Liver (tissue), 9 donors: Measurements from ENCODE around the gene ADGRG1. TPM values are rescaled to one million over a fixed set of nuclear protein-coding genes. Genes with fewer than 3 reads are reported as not detected.

ENCODE experiments used
- DNase-seq: peaks from one replicate; pipeline ENCODE4 v3.0.0-alpha.2; 2017; ENCODE audit warnings: low spot score
- H3K27ac ChIP-seq, 2 donors: one replicate each; pipeline ENCODE4 v1.7.0; 2013; ENCODE audit warnings: inconsistent platforms in 2 of 2, low read length in 2 of 2, control low read depth in 1 of 2, low read depth in 1 of 2, mild to moderate bottlenecking in 1 of 2
- H3K27me3 ChIP-seq, 4 donors: one replicate each; pipeline versions ENCODE4 v1.6.1 to v1.7.0; 2013; ENCODE audit warnings: low read length in 3 of 4, inconsistent platforms in 1 of 4, mild to moderate bottlenecking in 1 of 4, moderate library complexity in 1 of 4; ENCODE audit not compliant: control insufficient read depth in 4 of 4, insufficient read depth in 4 of 4
- H3K36me3 ChIP-seq, 4 donors: one replicate each; pipeline versions ENCODE4 v1.6.1 to v1.7.0; 2013; ENCODE audit warnings: low read length in 3 of 4, mild to moderate bottlenecking in 3 of 4, low read depth in 1 of 4, moderate library complexity in 1 of 4; ENCODE audit not compliant: control insufficient read depth in 4 of 4, insufficient read depth in 3 of 4
- H3K4me1 ChIP-seq, 4 donors: one replicate each; pipeline versions ENCODE4 v1.6.1 to v1.7.0; 2013; ENCODE audit warnings: low read length in 3 of 4, mild to moderate bottlenecking in 3 of 4, moderate library complexity in 1 of 4; ENCODE audit not compliant: control insufficient read depth in 4 of 4, insufficient read depth in 4 of 4
- H3K4me3 ChIP-seq, 3 donors: one replicate each; pipeline versions ENCODE4 v1.6.1 to v1.7.0; 2013; ENCODE audit warnings: low read length in 3 of 3, control low read depth in 1 of 3, low read depth in 1 of 3, mild to moderate bottlenecking in 1 of 3
- H3K9ac ChIP-seq, 2 donors: one replicate each; pipeline ENCODE4 v1.7.0; 2013; ENCODE audit warnings: low read length in 2 of 2, mild to moderate bottlenecking in 2 of 2, moderate library complexity in 2 of 2, control low read depth in 1 of 2, low read depth in 1 of 2
- H3K9me3 ChIP-seq, 4 donors: one replicate each; pipeline versions ENCODE4 v1.6.1 to v1.7.0; 2013; ENCODE audit warnings: low read length in 3 of 4; ENCODE audit not compliant: control insufficient read depth in 4 of 4
- FOXA2 ChIP-seq: IDR thresholded peaks from 2 replicates; pipeline ENCODE4 v1.6.1; 2016; ENCODE audit warnings: antibody characterized with exemption
- HNF4A ChIP-seq, 2 donors: conservative IDR thresholded peaks; 2 replicates each; pipeline ENCODE4 v1.6.1; 2016; ENCODE audit warnings: antibody characterized with exemption in 2 of 2, mild to moderate bottlenecking in 2 of 2
- HNF4G ChIP-seq: IDR thresholded peaks from 2 replicates; pipeline ENCODE4 v1.6.1; 2016; ENCODE audit warnings: antibody characterized with exemption
- MAX ChIP-seq: IDR thresholded peaks from 2 replicates; pipeline ENCODE4 v1.6.1; 2016; ENCODE audit warnings: antibody characterized with exemption
- NR2F2 ChIP-seq: IDR thresholded peaks from 2 replicates; pipeline ENCODE4 v1.6.1; 2016; ENCODE audit warnings: antibody characterized with exemption
- RAD21 ChIP-seq, 2 donors: IDR thresholded peaks; 2 replicates each; pipeline ENCODE4 v1.6.1; 2016; ENCODE audit warnings: antibody characterized with exemption in 2 of 2, mild to moderate bottlenecking in 2 of 2
- REST ChIP-seq: IDR thresholded peaks from 2 replicates; pipeline ENCODE4 v1.6.1; 2016; ENCODE audit warnings: antibody characterized with exemption, mild to moderate bottlenecking
- TAF1 ChIP-seq: conservative IDR thresholded peaks from 2 replicates; pipeline ENCODE4 v1.6.1; 2016; ENCODE audit warnings: antibody characterized with exemption, mild to moderate bottlenecking
- YY1 ChIP-seq: IDR thresholded peaks from 2 replicates; pipeline ENCODE4 v1.6.1; 2016; ENCODE audit warnings: antibody characterized with exemption, mild to moderate bottlenecking
- WGBS: extraction: QIAGEN DNeasy Blood & Tissue Kit; methylation state at CpG from one replicate; pipeline ENCODE4 v1.1.7; 2013; 5-methylcytosine and 5-hydroxymethylcytosine counted together
- polyA plus RNA-seq, 2 donors: library from polyadenylated mRNA; stranded (reverse) in 1 of 2; unstranded in 1 of 2; fragments of 200-250 nt in 1 of 2; fragments of >200 nt in 1 of 2; fragmentation: Nextera tagmentation in 1 of 2; extraction: Ambion mirVana in 1 of 2; gene quantifications; one replicate each; pipeline versions ENCODE4 v1.2.1 to v1.2.3, GENCODE V29; 2013 to 2015
- total RNA-seq, 2 donors: library from RNA; depleted of rRNA; stranded (reverse); fragments of >200 nt; gene quantifications; one replicate each; pipeline ENCODE4 v1.2.3, GENCODE V29; 2014
- TF ChIP-seq, protein P1 (sequence below): IDR thresholded peaks from 2 replicates; pipeline ENCODE4 v1.6.1; 2016; ENCODE audit warnings: antibody characterized with exemption
- TF ChIP-seq, protein P2 (sequence below): fragments of 150-350 bp; IDR thresholded peaks from 2 replicates; pipeline ENCODE4 v1.5.1; 2017; ENCODE audit warnings: improper control_type of control experiment, low read depth, low read length; ENCODE audit not compliant: missing input control
- TF ChIP-seq, protein P3 (sequence below): IDR thresholded peaks from 2 replicates; pipeline ENCODE4 v1.6.1; 2016; ENCODE audit warnings: antibody characterized with exemption
- donor health status: healthy.
- donor health status: healthy.
- donor health status: healthy.
- donor health status: healthy.
- donor health status: healthy.

Gene ADGRG1
- total and polyA plus RNA-seq, 4 donors, result 1.7 to 3.3 (median 2.0) TPM

GRCh38 chr16:57616241-57616640 is 12.2 kb upstream of the ADGRG1 start (continued):
- TF ChIP-seq REST (no peak), NR2F2 (no peak)

GRCh38 chr16:57616876-57617275 is 11.6 kb upstream of the ADGRG1 start:
- no peak for DNase-seq
- no peak overlapping the region for H3K27ac ChIP-seq
- peaks cover 0 to 6% (median 0%) of the 10 kb centered on the region in 4 donors for H3K4me1 ChIP-seq
- H3K4me3 ChIP-seq, result no peak overlapping the region
- 89% methylated on average over 4 of the region's 4 CpGs for WGBS
- H3K9me3 ChIP-seq, result no peaks in the 10 kb centered on the region
- no peaks in the 10 kb centered on the region for H3K36me3 ChIP-seq
- no peak overlapping the region for H3K9ac ChIP-seq
- H3K27me3 ChIP-seq, result no peaks in the 10 kb centered on the region
- TF ChIP-seq, protein P1, sequence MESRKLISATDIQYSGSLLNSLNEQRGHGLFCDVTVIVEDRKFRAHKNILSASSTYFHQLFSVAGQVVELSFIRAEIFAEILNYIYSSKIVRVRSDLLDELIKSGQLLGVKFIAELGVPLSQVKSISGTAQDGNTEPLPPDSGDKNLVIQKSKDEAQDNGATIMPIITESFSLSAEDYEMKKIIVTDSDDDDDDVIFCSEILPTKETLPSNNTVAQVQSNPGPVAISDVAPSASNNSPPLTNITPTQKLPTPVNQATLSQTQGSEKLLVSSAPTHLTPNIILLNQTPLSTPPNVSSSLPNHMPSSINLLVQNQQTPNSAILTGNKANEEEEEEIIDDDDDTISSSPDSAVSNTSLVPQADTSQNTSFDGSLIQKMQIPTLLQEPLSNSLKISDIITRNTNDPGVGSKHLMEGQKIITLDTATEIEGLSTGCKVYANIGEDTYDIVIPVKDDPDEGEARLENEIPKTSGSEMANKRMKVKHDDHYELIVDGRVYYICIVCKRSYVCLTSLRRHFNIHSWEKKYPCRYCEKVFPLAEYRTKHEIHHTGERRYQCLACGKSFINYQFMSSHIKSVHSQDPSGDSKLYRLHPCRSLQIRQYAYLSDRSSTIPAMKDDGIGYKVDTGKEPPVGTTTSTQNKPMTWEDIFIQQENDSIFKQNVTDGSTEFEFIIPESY, result no peak
- TF ChIP-seq MAX, result no peak

GRCh38 chr16:57617604-57618111 is 10.8 kb upstream of the ADGRG1 start:
- Histone ChIP-seq H3K4me3 (no peak overlapping the region), H3K36me3 (no peaks in the 10 kb centered on the region), H3K27ac (no peak overlapping the region), H3K9me3 (no peaks in the 10 kb centered on the region), H3K27me3 (no peaks in the 10 kb centered on the region), H3K9ac (no peak overlapping the region), H3K4me1 (peaks cover 0 to 6% (median 0%) of the 10 kb centered on the region in 4 donors)
- 80% methylated on average over 8 of the region's 8 CpGs for WGBS
- no peak for DNase-seq
- TF ChIP-seq HNF4A (conservative IDR thresholded peaks at IDR 0.05) (no peak), NR2F2 (no peak), TAF1 (no peak), YY1 (no peak), FOXA2 (no peak), MAX (no peak), HNF4G (no peak), RAD21 (IDR thresholded peaks at IDR 0.05) (no peak), REST (no peak)
- TF ChIP-seq, protein P2, sequence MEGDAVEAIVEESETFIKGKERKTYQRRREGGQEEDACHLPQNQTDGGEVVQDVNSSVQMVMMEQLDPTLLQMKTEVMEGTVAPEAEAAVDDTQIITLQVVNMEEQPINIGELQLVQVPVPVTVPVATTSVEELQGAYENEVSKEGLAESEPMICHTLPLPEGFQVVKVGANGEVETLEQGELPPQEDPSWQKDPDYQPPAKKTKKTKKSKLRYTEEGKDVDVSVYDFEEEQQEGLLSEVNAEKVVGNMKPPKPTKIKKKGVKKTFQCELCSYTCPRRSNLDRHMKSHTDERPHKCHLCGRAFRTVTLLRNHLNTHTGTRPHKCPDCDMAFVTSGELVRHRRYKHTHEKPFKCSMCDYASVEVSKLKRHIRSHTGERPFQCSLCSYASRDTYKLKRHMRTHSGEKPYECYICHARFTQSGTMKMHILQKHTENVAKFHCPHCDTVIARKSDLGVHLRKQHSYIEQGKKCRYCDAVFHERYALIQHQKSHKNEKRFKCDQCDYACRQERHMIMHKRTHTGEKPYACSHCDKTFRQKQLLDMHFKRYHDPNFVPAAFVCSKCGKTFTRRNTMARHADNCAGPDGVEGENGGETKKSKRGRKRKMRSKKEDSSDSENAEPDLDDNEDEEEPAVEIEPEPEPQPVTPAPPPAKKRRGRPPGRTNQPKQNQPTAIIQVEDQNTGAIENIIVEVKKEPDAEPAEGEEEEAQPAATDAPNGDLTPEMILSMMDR, result no peak
- TF ChIP-seq, protein P1, result no peak
- TF ChIP-seq, protein P3, sequence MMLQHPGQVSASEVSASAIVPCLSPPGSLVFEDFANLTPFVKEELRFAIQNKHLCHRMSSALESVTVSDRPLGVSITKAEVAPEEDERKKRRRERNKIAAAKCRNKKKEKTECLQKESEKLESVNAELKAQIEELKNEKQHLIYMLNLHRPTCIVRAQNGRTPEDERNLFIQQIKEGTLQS, result no peak
